Fibroblast of pulmonary artery (primary cell): ENCODE data around the gene AHDC1.

ENCODE experiments used
- DNase-seq: peaks from one replicate; pipeline ENCODE4 v3.0.0-alpha.2; 2010; ENCODE audit warnings: low read depth
- H3K4me3 ChIP-seq: replicated peaks from 2 replicates; pipeline ENCODE4 v1.5.1; 2011; ENCODE audit warnings: low read depth, mild to moderate bottlenecking, control low read depth, low read length, moderate library complexity
- TF ChIP-seq, protein P1 (sequence below): IDR thresholded peaks from 2 replicates; pipeline ENCODE4 v1.5.1; 2011; ENCODE audit warnings: mild to moderate bottlenecking, control low read depth, low read length, inconsistent platforms; ENCODE audit errors: missing control alignments

Gene AHDC1

DNA sequence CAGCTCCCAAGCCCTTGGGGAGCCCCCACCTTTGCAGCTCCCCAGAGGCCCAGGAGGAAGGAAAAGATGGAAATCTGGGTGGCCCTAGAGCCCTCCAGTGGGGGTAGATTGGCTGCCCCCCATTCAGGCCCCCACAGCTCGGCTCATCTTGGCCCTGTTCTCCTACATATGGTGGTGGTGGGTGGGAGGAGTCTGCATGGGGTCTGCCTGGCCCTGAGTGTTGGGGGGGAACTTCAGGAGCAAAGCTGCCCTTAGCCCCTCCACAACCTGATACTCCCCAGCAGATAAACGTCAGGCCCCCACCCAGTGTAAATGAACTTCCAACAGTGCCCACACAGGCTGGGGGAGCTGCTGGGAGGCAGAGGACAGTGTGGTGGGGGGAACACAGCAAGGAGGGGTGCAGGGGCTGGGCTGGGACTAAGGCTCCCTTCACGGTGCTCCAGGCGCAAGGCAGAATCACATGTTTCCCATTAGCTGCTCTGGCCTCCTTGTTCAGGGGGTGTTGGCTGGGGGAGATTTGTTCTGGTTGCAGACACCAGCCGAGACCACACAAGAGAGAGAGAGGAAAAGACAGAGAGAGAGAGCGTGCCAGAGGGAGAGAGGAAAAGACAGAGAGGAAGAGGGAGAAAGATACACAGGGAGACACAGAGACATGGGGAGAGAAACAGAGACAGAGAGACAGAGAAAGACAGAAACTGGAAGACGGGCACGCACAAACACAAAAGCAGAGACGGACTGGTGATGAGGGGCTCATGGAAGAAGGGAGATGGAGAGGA lies 42.6 kb downstream of the AHDC1 start:
- H3K4me3 ChIP-seq, result no peak overlapping the region
- no peak for DNase-seq
- TF ChIP-seq, protein P1, sequence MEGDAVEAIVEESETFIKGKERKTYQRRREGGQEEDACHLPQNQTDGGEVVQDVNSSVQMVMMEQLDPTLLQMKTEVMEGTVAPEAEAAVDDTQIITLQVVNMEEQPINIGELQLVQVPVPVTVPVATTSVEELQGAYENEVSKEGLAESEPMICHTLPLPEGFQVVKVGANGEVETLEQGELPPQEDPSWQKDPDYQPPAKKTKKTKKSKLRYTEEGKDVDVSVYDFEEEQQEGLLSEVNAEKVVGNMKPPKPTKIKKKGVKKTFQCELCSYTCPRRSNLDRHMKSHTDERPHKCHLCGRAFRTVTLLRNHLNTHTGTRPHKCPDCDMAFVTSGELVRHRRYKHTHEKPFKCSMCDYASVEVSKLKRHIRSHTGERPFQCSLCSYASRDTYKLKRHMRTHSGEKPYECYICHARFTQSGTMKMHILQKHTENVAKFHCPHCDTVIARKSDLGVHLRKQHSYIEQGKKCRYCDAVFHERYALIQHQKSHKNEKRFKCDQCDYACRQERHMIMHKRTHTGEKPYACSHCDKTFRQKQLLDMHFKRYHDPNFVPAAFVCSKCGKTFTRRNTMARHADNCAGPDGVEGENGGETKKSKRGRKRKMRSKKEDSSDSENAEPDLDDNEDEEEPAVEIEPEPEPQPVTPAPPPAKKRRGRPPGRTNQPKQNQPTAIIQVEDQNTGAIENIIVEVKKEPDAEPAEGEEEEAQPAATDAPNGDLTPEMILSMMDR, result no peak

DNA sequence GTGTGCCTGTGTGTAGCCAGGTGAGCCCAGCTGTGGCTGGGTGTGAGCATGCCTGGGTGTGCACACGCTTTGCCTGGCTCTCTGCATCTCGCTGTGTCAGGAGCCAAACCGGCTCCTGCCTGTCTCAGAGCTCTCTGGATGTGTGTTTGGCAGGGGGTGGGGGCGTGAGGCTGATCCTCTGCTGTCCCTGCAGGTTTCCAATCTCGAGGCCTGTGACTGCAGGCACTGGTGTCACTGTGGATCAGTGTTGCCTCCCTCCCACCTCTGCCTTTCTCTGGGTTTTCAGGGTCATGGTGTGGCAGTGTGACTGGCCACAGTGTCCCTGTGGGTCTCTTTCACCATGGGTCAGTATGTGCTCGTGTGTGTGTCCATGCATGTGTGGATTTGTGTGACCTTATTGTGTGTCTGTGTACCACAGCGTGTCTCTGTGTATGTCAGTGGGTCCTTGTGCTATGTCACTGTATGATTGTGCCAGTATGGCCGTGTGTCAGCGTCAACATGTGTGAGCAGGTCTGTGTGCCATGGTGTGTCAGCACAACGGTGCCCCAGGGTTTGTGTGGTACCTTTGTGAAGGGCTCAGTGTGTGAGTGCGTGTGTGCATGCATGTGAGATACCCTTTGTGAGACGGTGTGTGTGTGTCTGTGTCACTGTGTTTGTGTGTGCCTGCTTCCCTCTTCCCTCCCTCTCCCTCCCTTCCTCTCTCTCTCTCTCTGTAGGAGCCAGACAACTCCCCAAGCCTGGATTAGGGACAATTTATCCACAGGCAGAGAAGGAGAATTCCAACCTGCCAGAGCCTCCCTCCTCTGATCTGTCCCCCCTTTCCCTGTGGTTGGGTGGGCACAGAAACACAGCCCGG lies 43.4 kb downstream of the AHDC1 start:
- DNase-seq, result no peak
- TF ChIP-seq, protein P1, result no peak
- H3K4me3 ChIP-seq, result no peak overlapping the region

DNA sequence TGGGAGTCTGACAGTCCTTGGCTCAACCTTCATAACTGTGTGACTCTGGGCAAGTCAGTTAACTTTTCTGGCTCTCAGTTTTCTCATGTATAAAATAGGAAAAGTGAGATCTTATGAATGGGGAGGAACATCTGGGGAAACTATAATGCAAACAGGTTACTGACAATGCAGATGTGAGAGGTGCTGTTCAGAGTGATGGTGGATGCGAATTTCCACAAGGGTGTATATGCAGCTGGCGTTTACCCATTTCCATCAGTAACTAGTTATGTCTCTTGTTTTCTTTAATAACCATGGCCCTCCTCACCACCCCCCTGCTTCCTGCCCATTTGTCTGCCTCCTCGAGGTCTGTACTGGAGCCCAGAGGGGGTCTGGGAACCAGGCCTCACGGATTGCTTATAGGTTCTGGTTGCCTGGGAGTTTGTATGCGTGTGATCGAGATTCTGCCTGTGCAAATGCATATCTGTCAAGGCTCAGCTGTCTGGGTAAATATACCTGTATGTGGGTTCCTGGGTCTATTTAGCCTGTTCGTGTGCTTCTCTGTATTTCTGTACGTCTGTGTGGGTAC lies 44.4 kb downstream of the AHDC1 start:
- H3K4me3 ChIP-seq, result no peak overlapping the region
- no peak for DNase-seq
- TF ChIP-seq, protein P1, result no peak

DNA sequence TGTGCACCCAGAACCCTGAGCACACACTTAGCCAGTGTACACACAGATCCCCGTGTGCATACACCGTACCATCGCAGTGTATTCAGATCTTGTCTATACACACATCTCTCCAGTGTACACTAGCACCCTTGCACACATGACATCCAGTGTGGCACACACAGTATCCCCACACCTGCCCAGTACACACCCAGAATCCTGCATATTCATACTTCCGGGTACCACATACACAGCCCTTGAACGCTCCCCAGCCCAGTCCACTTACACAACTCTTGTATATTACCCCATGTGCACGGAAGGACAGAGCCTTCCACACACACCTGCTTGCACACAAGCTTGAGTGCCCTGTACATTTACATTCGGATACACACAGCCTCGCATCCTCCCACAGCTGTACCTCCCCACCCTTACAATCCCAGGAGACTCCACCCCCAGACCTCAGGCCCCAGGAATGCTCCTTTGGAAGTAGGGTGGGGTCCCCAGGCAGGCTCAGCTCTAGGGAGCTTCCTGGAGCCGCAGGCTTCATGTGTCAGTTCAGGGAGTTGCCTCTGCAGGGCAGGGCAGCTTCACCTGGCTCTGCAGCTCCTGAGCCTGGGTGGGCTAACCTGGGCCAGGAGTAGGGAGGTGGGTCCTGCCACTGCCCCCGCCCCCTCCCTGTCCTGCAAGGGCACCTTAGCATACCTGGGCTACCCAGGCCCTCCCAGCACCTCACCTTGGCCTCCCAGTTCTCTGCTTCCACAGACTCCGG lies 46.2 kb downstream of the AHDC1 start:
- no peak for DNase-seq
- H3K4me3 ChIP-seq, result no peak overlapping the region
- TF ChIP-seq, protein P1, result no peak

DNA sequence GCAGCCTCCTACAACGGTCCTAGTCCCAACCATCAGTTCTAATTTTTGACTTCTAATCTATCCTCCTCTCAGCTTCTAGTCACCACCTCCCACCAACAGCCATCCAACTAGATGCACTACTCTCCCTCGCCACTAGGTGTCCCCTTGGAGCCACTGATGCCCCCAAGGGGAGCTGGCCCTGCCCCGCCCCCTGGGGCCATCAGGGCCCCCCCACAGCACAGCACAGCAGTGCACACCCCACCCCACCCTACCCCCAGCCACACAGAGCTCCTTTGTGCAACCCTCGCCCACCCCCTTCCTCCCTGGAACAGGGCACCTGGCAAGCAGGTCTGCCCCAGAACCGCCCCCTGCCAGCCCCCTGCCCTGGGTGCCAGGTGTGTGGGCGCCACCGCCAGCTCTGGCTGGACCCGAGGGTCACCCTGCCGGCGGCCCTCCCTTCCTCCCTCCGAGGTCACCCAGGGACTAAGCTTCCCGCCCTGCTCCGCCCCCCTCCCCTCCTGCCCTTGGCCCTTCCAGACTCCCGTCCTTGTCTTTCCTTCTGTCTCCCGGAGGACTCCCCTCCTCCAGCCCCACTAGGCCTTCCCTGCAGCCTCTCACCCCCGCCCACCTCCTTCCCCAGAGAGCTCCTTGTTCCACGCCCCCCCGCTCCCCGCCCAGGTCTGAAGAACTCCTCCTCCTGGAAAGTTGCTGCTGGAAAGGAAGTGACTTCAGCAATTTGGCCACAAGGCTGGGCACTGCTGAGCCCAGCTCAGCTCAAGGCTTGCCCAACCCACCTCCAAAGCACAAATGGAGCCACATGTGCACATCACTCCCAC lies 47.0 kb downstream of the AHDC1 start:
- DNase-seq, result peak; percentile 98
- H3K4me3 ChIP-seq, result peak overlapping the region; percentile 27
- TF ChIP-seq, protein P1, result peak; percentile 88

DNA sequence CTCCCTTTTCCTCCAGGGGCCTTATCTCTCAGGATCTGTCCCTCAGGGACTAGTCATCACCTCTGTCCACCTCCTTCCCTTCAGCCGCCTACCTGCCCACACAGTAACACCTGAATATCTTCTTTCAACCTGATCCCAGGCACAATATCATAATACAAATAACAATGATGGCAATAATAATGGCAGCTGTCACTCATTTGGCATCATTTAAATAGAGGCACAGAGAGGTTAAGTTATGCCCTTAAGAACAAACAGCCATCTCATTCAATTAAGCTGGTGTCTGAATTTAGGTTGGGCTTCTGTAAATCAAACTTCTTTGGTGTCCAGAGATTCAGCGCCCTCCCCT lies 47.5 kb downstream of the AHDC1 start:
- TF ChIP-seq, protein P1, result no peak
- H3K4me3 ChIP-seq, result no peak overlapping the region

More for the DNA sequence above, 47.5 kb downstream of the AHDC1 start:
- DNase-seq, result no peak
